ENCODE results near the gene CCR2.
"Not testable (repeated sequence)": the region's sequence is repeated elsewhere in the genome, so short reads cannot be mapped to it uniquely, and the experiment has no call there.

CCR2 gene

DNA sequence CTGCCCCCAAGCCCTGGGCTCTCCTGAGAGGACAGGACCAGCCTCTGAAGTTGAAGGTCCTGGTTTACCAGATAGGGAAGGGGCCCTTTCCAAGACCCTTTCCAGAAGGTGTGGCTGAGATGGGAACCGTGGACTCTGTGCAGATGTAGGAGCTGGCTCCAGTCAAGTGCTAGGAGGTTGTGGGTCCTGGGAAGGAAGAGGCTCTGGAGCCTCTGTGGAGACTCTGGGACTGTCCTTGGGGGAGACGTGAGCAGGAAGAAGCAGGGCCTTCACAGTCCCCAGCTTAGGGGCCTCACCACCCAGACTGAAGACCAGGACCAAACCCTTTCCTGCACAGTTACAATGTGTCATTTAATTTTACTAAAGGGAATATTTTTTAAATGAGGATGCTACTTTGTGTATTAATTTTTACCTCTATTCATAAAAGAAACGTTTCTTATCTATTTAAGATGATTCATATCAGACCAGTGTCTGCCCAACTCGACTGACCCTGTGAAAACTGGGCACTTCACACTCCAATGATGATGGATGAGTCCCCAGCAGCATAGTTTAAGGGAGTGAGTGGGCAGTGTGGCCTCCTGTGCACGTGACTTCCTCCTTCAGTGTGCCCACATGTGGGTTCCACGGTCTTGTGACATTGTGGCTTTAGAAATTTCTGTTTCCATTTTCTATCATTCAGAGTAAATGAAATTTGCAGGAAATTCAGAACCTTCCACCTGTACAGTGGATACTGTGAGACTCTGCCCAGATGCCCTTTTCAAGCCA lies 42.0 kb downstream of the CCR2 start:
- H3K36me3 Mint-ChIP-seq = no peaks in the 10 kb centered on the region
- H3K27ac Mint-ChIP-seq = no peak overlapping the region
- H3K4me1 Mint-ChIP-seq = peaks cover 21% of the 10 kb centered on the region
- ATAC-seq (ENCODE audit: low read depth) = peak; percentile 35
- no peaks in the 10 kb centered on the region for H3K27me3 Mint-ChIP-seq
- no peak overlapping the region for H3K4me3 Mint-ChIP-seq
- no peaks in the 10 kb centered on the region for H3K9me3 Mint-ChIP-seq
- DNase-seq (ENCODE audit: low spot score in 2 of 2) = no peak

GRCh38 chr3:46397111-46397510 lies 43.2 kb downstream of the CCR2 start:
- Mint-ChIP-seq H3K27ac (no peak overlapping the region), H3K4me3 (no peak overlapping the region), H3K9me3 (no peaks in the 10 kb centered on the region), H3K36me3 (no peaks in the 10 kb centered on the region), H3K27me3 (no peaks in the 10 kb centered on the region), H3K4me1 (peaks cover 21% of the 10 kb centered on the region)
- no peak for ATAC-seq (ENCODE audit: low read depth)
- DNase-seq (ENCODE audit: low spot score in 2 of 2) = no peak

DNA sequence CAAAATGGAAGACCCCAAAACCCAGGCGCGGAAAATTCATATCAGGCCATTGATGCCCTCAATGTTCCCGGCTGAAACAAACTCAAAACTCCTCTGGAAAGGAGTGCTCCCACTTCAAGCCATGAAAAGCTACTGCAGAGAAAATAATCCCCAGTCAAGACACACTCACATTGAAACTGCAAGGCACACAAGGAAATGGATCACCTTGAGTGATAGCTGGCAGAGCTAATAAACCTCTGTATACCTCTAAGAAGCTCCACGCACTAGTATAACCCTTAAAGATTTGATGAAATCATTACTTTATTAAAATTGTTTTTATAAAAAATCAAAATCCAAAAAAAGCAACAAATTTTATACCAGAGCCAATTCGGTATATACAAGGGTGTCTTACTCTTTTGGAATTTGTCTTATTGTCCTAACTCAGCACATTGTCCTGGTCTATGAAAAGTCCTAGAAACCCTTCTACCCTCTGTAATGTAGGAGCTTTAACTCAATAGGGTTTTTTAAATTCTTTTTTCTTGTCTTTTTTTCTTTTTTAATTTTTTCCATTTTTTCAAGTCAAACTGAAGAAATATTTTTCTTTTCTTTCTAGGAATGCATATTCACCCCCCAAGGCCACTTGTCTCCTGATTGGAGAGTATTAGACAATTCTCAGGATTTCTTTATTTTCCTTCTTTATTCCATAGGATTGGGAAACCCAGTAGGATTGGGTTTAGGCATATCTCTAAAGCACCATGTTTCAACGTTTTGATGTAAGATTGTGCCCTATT lies 44.5 kb downstream of the CCR2 start:
- no peaks in the 10 kb centered on the region for H3K36me3 Mint-ChIP-seq
- H3K4me1 Mint-ChIP-seq = peaks cover 21% of the 10 kb centered on the region
- no peak overlapping the region for H3K4me3 Mint-ChIP-seq
- no peaks in the 10 kb centered on the region for H3K9me3 Mint-ChIP-seq
- no peak overlapping the region for H3K27ac Mint-ChIP-seq
- ATAC-seq (ENCODE audit: low read depth) (no peak), DNase-seq (ENCODE audit: low spot score in 2 of 2) (no peak)
- no peaks in the 10 kb centered on the region for H3K27me3 Mint-ChIP-seq

DNA sequence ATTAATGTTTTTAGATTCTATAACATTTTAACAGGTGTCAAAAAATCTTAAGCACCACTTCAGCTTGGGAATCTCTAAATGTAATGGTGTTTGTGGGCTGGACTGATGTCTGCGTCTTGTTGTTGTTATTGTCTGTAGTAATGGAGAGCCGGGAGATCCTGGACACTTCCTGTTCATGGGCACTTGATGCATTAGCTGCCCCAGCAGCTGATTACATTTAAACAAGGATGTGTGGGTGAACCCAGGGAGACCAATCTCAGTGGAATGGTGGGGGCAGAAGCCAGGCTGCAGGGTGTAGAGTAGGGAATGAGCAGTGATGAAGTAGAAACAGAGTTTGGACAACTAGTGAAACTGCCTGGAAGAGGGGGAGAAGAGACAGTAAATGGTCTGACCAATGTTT lies 45.2 kb downstream of the CCR2 start:
- no peaks in the 10 kb centered on the region for H3K36me3 Mint-ChIP-seq

GRCh38 chr3:46399557-46399956 lies 45.6 kb downstream of the CCR2 start:
- H3K27ac Mint-ChIP-seq = no peak overlapping the region
- H3K4me3 Mint-ChIP-seq = no peak overlapping the region
- no peaks in the 10 kb centered on the region for H3K27me3 Mint-ChIP-seq
- peaks cover 19% of the 10 kb centered on the region for H3K4me1 Mint-ChIP-seq
- DNase-seq (ENCODE audit: low spot score in 2 of 2) = no peak
- no peaks in the 10 kb centered on the region for H3K9me3 Mint-ChIP-seq
- ATAC-seq (ENCODE audit: low read depth) = no peak
- H3K36me3 Mint-ChIP-seq = no peaks in the 10 kb centered on the region

More for the DNA sequence above, 45.2 kb downstream of the CCR2 start:
- Mint-ChIP-seq H3K4me3 (no peak overlapping the region), H3K27me3 (no peaks in the 10 kb centered on the region), H3K27ac (no peak overlapping the region), H3K9me3 (no peaks in the 10 kb centered on the region), H3K4me1 (peaks cover 21% of the 10 kb centered on the region)
- ATAC-seq (ENCODE audit: low read depth) (no peak), DNase-seq (ENCODE audit: low spot score in 2 of 2) (no peak)

GRCh38 chr3:46400000-46400734 lies 46.3 kb downstream of the CCR2 start:
- no peaks in the 10 kb centered on the region for H3K36me3 Mint-ChIP-seq
- DNase-seq (ENCODE audit: low spot score in 2 of 2) = no peak
- no peak for ATAC-seq (ENCODE audit: low read depth)

GRCh38 chr3:46400846-46401245 lies 46.9 kb downstream of the CCR2 start:
- Mint-ChIP-seq H3K4me1 (peaks cover 11% of the 10 kb centered on the region), H3K27me3 (no peaks in the 10 kb centered on the region), H3K4me3 (no peak overlapping the region), H3K27ac (no peak overlapping the region), H3K9me3 (no peaks in the 10 kb centered on the region), H3K36me3 (no peaks in the 10 kb centered on the region)
- DNase-seq (ENCODE audit: low spot score in 2 of 2) (no peak), ATAC-seq (ENCODE audit: low read depth) (no peak)

More at GRCh38 chr3:46400000-46400734, 46.3 kb downstream of the CCR2 start:
- Mint-ChIP-seq H3K9me3 (no peaks in the 10 kb centered on the region), H3K27me3 (no peaks in the 10 kb centered on the region), H3K27ac (no peak overlapping the region), H3K4me3 (no peak overlapping the region), H3K4me1 (peaks cover 16% of the 10 kb centered on the region)

GRCh38 chr3:46401579-46401978 lies 47.7 kb downstream of the CCR2 start:
- H3K9me3 Mint-ChIP-seq = no peaks in the 10 kb centered on the region
- no peak for ATAC-seq (ENCODE audit: low read depth)
- H3K4me3 Mint-ChIP-seq = no peak overlapping the region
- no peaks in the 10 kb centered on the region for H3K36me3 Mint-ChIP-seq
- no peaks in the 10 kb centered on the region for H3K27me3 Mint-ChIP-seq
- H3K27ac Mint-ChIP-seq = no peak overlapping the region
- peaks cover 10% of the 10 kb centered on the region for H3K4me1 Mint-ChIP-seq
- no peak for DNase-seq (ENCODE audit: low spot score in 2 of 2)

DNA sequence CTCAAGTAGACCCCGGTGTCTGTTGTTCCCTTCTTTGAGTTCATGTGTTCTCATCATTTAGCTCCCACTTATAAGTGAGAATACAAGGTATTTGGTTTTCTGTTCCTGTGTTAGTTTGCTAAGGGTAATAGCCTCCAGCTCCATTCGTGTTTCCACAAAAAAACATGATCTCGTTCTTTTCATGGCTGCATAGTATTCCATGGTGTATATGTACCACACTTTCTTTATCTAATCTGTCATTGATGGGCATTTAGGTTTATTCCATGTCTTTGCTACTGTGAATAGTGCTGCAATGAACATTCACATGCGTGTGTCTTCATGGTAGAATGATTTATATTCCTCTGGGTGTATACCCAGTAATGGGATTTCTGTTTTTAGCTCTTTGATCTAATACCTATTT lies 49.0 kb downstream of the CCR2 start:
- not testable (repeated sequence) for H3K4me3 Mint-ChIP-seq; H3K9me3 Mint-ChIP-seq; H3K36me3 Mint-ChIP-seq; H3K27ac Mint-ChIP-seq; DNase-seq (ENCODE audit: low spot score in 2 of 2); H3K27me3 Mint-ChIP-seq; ATAC-seq (ENCODE audit: low read depth)
- H3K4me1 Mint-ChIP-seq = peaks cover 12% of the 10 kb centered on the region

- no peak for ATAC-seq (ENCODE audit: low read depth)
- H3K4me3 Mint-ChIP-seq = no peak overlapping the region
- no peak for DNase-seq (ENCODE audit: low spot score in 2 of 2)
- no peak overlapping the region for H3K27ac Mint-ChIP-seq
- no peaks in the 10 kb centered on the region for H3K27me3 Mint-ChIP-seq
- no peaks in the 10 kb centered on the region for H3K9me3 Mint-ChIP-seq
- H3K36me3 Mint-ChIP-seq = peaks cover 3% of the 10 kb centered on the region
- peaks cover 16% of the 10 kb centered on the region for H3K4me1 Mint-ChIP-seq
Observed at GRCh38 chr3:46405301-46406019, 51.5 kb downstream of the CCR2 start.

GRCh38 chr3:46406443-46406787 lies 52.5 kb downstream of the CCR2 start:
- H3K9me3 Mint-ChIP-seq = no peaks in the 10 kb centered on the region
- ATAC-seq (ENCODE audit: low read depth) = no peak
- no peak for DNase-seq (ENCODE audit: low spot score in 2 of 2)
- H3K4me1 Mint-ChIP-seq = peaks cover 16% of the 10 kb centered on the region
- H3K4me3 Mint-ChIP-seq = peak overlapping the region; percentile 83
- H3K27ac Mint-ChIP-seq = peak overlapping the region; percentile 93
- H3K36me3 Mint-ChIP-seq = peaks cover 3% of the 10 kb centered on the region
- H3K27me3 Mint-ChIP-seq = peaks cover 2% of the 10 kb centered on the region

GRCh38 chr3:46406788-46407611 lies 53.1 kb downstream of the CCR2 start, which contains the start of the genes CCR5AS and CCRL2:
TSS of gene CCR5AS (minus strand) at chr3:46407066.
TSS of gene CCRL2 (plus strand) at chr3:46407259. CDS start at chr3:46408080, 821 bp downstream.
- H3K4me3 Mint-ChIP-seq = peak within 1 kb of the TSS; percentile 83
- ATAC-seq (ENCODE audit: low read depth) (peak; percentile 94), DNase-seq (ENCODE audit: low spot score in 2 of 2) (peak; percentile 26 to 30)
- H3K9me3 Mint-ChIP-seq = no peaks in the 10 kb centered on the region
- peak within 1 kb of the TSS; percentile 93 for H3K27ac Mint-ChIP-seq
- H3K27me3 Mint-ChIP-seq = peaks cover 2% of the 10 kb centered on the region
- peaks cover 3% of the 10 kb centered on the region for H3K36me3 Mint-ChIP-seq
- H3K4me1 Mint-ChIP-seq = peaks cover 16% of the 10 kb centered on the region

GRCh38 chr3:46407970-46408369 lies 54.1 kb downstream of the CCR2 start:
- Mint-ChIP-seq H3K27me3 (peaks cover 2% of the 10 kb centered on the region), H3K4me1 (peaks cover 16% of the 10 kb centered on the region), H3K4me3 (peak overlapping the region; percentile 57), H3K36me3 (peaks cover 3% of the 10 kb centered on the region), H3K27ac (peak overlapping the region; percentile 58), H3K9me3 (no peaks in the 10 kb centered on the region)
- ATAC-seq (ENCODE audit: low read depth) (no peak), DNase-seq (ENCODE audit: low spot score in 2 of 2) (no peak)
